Measurements from ENCODE around the gene MEF2C. TPM values are rescaled to one million over a fixed set of nuclear protein-coding genes. Genes with fewer than 3 reads are reported as not detected.

MEF2C gene
- total and polyA plus RNA-seq, 4 donors, result 2.8 to 15.9 (median 10.1) TPM

DNA sequence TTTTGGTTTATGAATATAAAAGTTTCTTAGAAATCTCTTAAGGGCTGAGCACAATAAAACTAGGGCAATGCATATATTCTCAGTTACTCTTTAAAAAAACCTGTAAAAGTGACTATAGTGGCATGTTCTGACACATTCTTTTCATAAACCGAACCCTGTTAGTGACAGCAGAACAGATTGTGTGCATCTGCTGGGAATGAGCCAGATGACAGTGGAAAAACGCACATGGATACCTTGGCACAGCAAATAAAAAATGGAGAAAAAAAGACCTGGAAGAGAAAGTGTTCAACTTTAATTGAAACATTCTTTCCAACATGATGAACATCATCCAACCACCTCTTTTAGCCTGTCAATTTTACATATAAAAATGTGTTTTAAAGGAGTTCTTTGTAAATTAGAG is 12.7 kb downstream of the MEF2C start:
- Histone ChIP-seq H3K36me3 (ENCODE audit: control insufficient read depth in 4 of 4, insufficient read depth in 3 of 4, low read depth in 1 of 4, low read length in 3 of 4) (no peaks in the 10 kb centered on the region), H3K4me3 (ENCODE audit: low read depth in 1 of 3, low read length in 3 of 3) (no peak overlapping the region), H3K9ac (ENCODE audit: low read depth in 1 of 2, low read length in 2 of 2) (no peak overlapping the region), H3K9me3 (ENCODE audit: control insufficient read depth in 4 of 4, low read length in 3 of 4) (no peaks in the 10 kb centered on the region), H3K27ac (ENCODE audit: low read depth in 1 of 2, low read length in 2 of 2) (no peak overlapping the region), H3K4me1 (ENCODE audit: control insufficient read depth in 4 of 4, insufficient read depth in 4 of 4, low read length in 3 of 4) (no peaks in the 10 kb centered on the region), H3K27me3 (ENCODE audit: control insufficient read depth in 4 of 4, insufficient read depth in 4 of 4, low read length in 3 of 4) (peaks cover 0 to 2% (median 0%) of the 10 kb centered on the region in 4 donors)
- DNase-seq (ENCODE audit: low spot score), result no peak
- no peak for TF ChIP-seq GABPA (IDR thresholded peaks at IDR 0.05 in 1 of 2, conservative IDR thresholded peaks at IDR 0.05 in 1 of 2)
- no peak for TF ChIP-seq HNF4A (conservative IDR thresholded peaks at IDR 0.05)
- TF ChIP-seq HNF4G (IDR thresholded peaks at IDR 0.05), result no peak
- TF ChIP-seq, protein P1, sequence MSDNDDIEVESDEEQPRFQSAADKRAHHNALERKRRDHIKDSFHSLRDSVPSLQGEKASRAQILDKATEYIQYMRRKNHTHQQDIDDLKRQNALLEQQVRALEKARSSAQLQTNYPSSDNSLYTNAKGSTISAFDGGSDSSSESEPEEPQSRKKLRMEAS (IDR thresholded peaks at IDR 0.05), result no peak
- TF ChIP-seq EGR1 (IDR thresholded peaks at IDR 0.05; ENCODE audit: low read depth in 2 of 2), result no peak
- TF ChIP-seq RXRA (IDR thresholded peaks at IDR 0.05), result no peak
- no peak for TF ChIP-seq FOXA2 (IDR thresholded peaks at IDR 0.05)
- TF ChIP-seq, protein P2, sequence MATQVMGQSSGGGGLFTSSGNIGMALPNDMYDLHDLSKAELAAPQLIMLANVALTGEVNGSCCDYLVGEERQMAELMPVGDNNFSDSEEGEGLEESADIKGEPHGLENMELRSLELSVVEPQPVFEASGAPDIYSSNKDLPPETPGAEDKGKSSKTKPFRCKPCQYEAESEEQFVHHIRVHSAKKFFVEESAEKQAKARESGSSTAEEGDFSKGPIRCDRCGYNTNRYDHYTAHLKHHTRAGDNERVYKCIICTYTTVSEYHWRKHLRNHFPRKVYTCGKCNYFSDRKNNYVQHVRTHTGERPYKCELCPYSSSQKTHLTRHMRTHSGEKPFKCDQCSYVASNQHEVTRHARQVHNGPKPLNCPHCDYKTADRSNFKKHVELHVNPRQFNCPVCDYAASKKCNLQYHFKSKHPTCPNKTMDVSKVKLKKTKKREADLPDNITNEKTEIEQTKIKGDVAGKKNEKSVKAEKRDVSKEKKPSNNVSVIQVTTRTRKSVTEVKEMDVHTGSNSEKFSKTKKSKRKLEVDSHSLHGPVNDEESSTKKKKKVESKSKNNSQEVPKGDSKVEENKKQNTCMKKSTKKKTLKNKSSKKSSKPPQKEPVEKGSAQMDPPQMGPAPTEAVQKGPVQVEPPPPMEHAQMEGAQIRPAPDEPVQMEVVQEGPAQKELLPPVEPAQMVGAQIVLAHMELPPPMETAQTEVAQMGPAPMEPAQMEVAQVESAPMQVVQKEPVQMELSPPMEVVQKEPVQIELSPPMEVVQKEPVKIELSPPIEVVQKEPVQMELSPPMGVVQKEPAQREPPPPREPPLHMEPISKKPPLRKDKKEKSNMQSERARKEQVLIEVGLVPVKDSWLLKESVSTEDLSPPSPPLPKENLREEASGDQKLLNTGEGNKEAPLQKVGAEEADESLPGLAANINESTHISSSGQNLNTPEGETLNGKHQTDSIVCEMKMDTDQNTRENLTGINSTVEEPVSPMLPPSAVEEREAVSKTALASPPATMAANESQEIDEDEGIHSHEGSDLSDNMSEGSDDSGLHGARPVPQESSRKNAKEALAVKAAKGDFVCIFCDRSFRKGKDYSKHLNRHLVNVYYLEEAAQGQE (IDR thresholded peaks at IDR 0.05), result no peak
- no peak for TF ChIP-seq RAD21 (IDR thresholded peaks at IDR 0.05)
- no peak for TF ChIP-seq JUND (IDR thresholded peaks at IDR 0.05)
- no peak for TF ChIP-seq YY1 (IDR thresholded peaks at IDR 0.05)
- no peak for TF ChIP-seq NR2F2 (IDR thresholded peaks at IDR 0.05)
- TF ChIP-seq, protein P3, sequence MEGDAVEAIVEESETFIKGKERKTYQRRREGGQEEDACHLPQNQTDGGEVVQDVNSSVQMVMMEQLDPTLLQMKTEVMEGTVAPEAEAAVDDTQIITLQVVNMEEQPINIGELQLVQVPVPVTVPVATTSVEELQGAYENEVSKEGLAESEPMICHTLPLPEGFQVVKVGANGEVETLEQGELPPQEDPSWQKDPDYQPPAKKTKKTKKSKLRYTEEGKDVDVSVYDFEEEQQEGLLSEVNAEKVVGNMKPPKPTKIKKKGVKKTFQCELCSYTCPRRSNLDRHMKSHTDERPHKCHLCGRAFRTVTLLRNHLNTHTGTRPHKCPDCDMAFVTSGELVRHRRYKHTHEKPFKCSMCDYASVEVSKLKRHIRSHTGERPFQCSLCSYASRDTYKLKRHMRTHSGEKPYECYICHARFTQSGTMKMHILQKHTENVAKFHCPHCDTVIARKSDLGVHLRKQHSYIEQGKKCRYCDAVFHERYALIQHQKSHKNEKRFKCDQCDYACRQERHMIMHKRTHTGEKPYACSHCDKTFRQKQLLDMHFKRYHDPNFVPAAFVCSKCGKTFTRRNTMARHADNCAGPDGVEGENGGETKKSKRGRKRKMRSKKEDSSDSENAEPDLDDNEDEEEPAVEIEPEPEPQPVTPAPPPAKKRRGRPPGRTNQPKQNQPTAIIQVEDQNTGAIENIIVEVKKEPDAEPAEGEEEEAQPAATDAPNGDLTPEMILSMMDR (IDR thresholded peaks at IDR 0.05; ENCODE audit: low read depth, low read length, missing input control), result no peak
- WGBS, result 71% methylated on average over 2 of the region's 2 CpGs

DNA sequence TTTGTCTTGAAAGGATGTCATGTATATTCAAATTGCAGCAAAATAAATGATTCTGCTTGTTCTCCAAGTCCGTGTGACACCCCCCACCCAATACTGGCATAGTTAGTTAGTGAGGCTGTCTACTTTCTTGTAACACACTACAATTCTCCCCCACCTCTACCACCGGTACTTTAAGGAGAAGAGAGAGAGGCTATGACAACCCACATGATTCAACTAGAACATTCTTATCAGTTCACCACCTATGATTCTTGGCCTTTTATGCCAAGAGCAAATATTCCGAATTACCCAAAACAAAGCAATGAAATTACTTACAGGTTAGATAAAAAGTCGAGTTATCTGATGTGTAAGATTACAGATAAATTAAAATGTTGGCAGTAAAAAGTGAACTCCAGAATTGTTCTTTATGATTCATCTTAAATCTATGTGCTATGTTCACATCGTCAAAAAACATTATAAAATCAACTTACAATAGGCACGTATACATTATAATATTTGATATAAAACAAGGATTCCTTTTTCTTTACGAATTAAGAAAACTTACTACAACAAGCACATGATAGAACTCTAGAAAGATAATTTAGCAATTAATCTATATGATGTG is 14.4 kb downstream of the MEF2C start:
- H3K9me3 ChIP-seq (ENCODE audit: control insufficient read depth in 4 of 4, low read length in 3 of 4), result no peaks in the 10 kb centered on the region
- no peak for DNase-seq (ENCODE audit: low spot score)
- no peaks in the 10 kb centered on the region for H3K36me3 ChIP-seq (ENCODE audit: control insufficient read depth in 4 of 4, insufficient read depth in 3 of 4, low read depth in 1 of 4, low read length in 3 of 4)
- H3K4me3 ChIP-seq (ENCODE audit: low read depth in 1 of 3, low read length in 3 of 3), result no peak overlapping the region
- 80% methylated on average over 7 of the region's 7 CpGs for WGBS
- H3K4me1 ChIP-seq (ENCODE audit: control insufficient read depth in 4 of 4, insufficient read depth in 4 of 4, low read length in 3 of 4), result no peaks in the 10 kb centered on the region
- H3K27me3 ChIP-seq (ENCODE audit: control insufficient read depth in 4 of 4, insufficient read depth in 4 of 4, low read length in 3 of 4), result peaks cover 0 to 2% (median 0%) of the 10 kb centered on the region in 4 donors
- no peak overlapping the region for H3K27ac ChIP-seq (ENCODE audit: low read depth in 1 of 2, low read length in 2 of 2)
- H3K9ac ChIP-seq (ENCODE audit: low read depth in 1 of 2, low read length in 2 of 2), result no peak overlapping the region
- TF ChIP-seq TAF1 (conservative IDR thresholded peaks at IDR 0.05), result no peak
- TF ChIP-seq HNF4A (conservative IDR thresholded peaks at IDR 0.05), result no peak
- no peak for TF ChIP-seq NR2F2 (IDR thresholded peaks at IDR 0.05)
- no peak for TF ChIP-seq EGR1 (IDR thresholded peaks at IDR 0.05; ENCODE audit: low read depth in 2 of 2)
- no peak for TF ChIP-seq GABPA (IDR thresholded peaks at IDR 0.05 in 1 of 2, conservative IDR thresholded peaks at IDR 0.05 in 1 of 2)
- TF ChIP-seq HNF4G (IDR thresholded peaks at IDR 0.05), result no peak
- TF ChIP-seq, protein P1 (IDR thresholded peaks at IDR 0.05), result no peak
- TF ChIP-seq, protein P3 (IDR thresholded peaks at IDR 0.05; ENCODE audit: low read depth, low read length, missing input control), result no peak
- TF ChIP-seq, protein P2 (IDR thresholded peaks at IDR 0.05), result no peak
- no peak for TF ChIP-seq FOXA1 (IDR thresholded peaks at IDR 0.05)
